Pancreas (tissue), 10 donors: ENCODE data around the gene RHOBTB3. TPM values are rescaled to one million over a fixed set of nuclear protein-coding genes. Genes with fewer than 3 reads are reported as not detected.
"Not testable (repeated sequence)": the region's sequence is repeated elsewhere in the genome, so short reads cannot be mapped to it uniquely, and the experiment has no call there.

Experiments used
- ATAC-seq, 4 donors: fragments of 200-7000 bp; cut with Tn5 transposase; one replicate each; pipeline versions ENCODE4 v1.8.0 to v1.9.1; 2020; ENCODE audit warnings: mild to moderate bottlenecking in 4 of 4, moderate library complexity in 4 of 4
- DNase-seq, 6 donors: peaks; one replicate each; pipeline ENCODE4 v3.0.0-alpha.2; 2020
- FAIRE-seq: peaks from 2 replicates; lab custom pipeline; 2012; peaks lifted over from hg19 to GRCh38; lab: Jason Lieb, UNC
- H3K27ac ChIP-seq, 4 donors: fragments of 200-600 bp; sonication (generic); 1 replicate in 3 of 4; 2 replicates in 1 of 4; pipeline versions ENCODE4 v1.5.0 to v1.8.0; 2020
- H3K27me3 ChIP-seq, 4 donors: fragments of 200-600 bp; one replicate each; pipeline ENCODE4 v1.8.0; 2021
- H3K36me3 ChIP-seq, 3 donors: fragments of 200-600 bp; sonication (generic) in 1 of 3; one replicate each; pipeline versions ENCODE4 v1.5.0 to v1.8.0; 2020 to 2021
- H3K4me1 ChIP-seq, 3 donors: fragments of 200-600 bp; one replicate each; pipeline ENCODE4 v1.8.0; 2021
- H3K4me3 ChIP-seq, 4 donors: fragments of 200-600 bp; sonication (generic) in 2 of 4; one replicate each; pipeline versions ENCODE4 v1.5.0 to v1.8.0; 2020 to 2021
- H3K9me3 ChIP-seq, 4 donors: fragments of 200-600 bp; one replicate each; pipeline ENCODE4 v1.8.0; 2021
- WGBS, 2 donors: extraction: QIAGEN DNeasy Blood & Tissue Kit; methylation state at CpG; one replicate each; pipeline ENCODE4 v1.1.7; 2013; 5-methylcytosine and 5-hydroxymethylcytosine counted together
- intact Hi-C, 3 donors: fragments of 100-400 bp; cut with DNase I; formaldehyde crosslinking; loops; one replicate each; pipeline versions ENCODE4 v1.11.1 to v1.14.2; 2022
- polyA plus RNA-seq, 2 donors: library from polyadenylated mRNA; stranded (reverse); fragments of 200-250 nt; gene quantifications; one replicate each; pipeline ENCODE4 v1.2.3, GENCODE V29; 2013
- total RNA-seq, 6 donors: library from RNA; stranded (reverse); fragmentation: NEBNext Ultra II Directional in 4 of 6; extraction: Animal tissue kit (Norgen Biotek cat#: 25700) in 4 of 6; gene quantifications; one replicate each; pipeline versions ENCODE4 v1.2.1 to v1.2.4, GENCODE V29; 2021 to 2023
- TF ChIP-seq, protein P1 (sequence below), 4 donors: fragments of 200-600 bp; sonication (generic) in 3 of 4; IDR thresholded peaks; one replicate each; pipeline versions ENCODE4 v1.5.0 to v1.8.0; 2021; ENCODE audit warnings: antibody characterized with exemption in 4 of 4
- donor health status: healthy with polysubstance abuse.
- donor health status: DM: no; HTN: no; CAD: no; lungs with moderate emphysema.
- donor health status: DM: no; HTN: no; CAD: no.
- donor health status: control.
- donor health status: control.
- donor health status: Bipolar disorder and iron deficiency.
- donor health status: DM: yes; HTN: yes; CAD: no.
- donor health status: DM: no; HTN: no; CAD: no.
- donor health status: DM: no; HTN: no; CAD: no.
- donor health status: DM: yes; HTN: yes; CAD: no.

The RHOBTB3 gene
- total and polyA plus RNA-seq, 8 donors = 32.5 to 190 (median 77.3) TPM

GRCh38 chr5:95808013-95808685 lies 77.0 kb downstream of the RHOBTB3 start:
- intact Hi-C loops = no loop called here
- 93% methylated on average over 7 of the region's 7 CpGs for WGBS, 2 donors
- no peaks in the 10 kb centered on the region for H3K9me3 ChIP-seq
- H3K27ac ChIP-seq = no peak overlapping the region
- no peaks in the 10 kb centered on the region for H3K27me3 ChIP-seq
- H3K4me3 ChIP-seq = no peak overlapping the region
- TF ChIP-seq, protein P1, sequence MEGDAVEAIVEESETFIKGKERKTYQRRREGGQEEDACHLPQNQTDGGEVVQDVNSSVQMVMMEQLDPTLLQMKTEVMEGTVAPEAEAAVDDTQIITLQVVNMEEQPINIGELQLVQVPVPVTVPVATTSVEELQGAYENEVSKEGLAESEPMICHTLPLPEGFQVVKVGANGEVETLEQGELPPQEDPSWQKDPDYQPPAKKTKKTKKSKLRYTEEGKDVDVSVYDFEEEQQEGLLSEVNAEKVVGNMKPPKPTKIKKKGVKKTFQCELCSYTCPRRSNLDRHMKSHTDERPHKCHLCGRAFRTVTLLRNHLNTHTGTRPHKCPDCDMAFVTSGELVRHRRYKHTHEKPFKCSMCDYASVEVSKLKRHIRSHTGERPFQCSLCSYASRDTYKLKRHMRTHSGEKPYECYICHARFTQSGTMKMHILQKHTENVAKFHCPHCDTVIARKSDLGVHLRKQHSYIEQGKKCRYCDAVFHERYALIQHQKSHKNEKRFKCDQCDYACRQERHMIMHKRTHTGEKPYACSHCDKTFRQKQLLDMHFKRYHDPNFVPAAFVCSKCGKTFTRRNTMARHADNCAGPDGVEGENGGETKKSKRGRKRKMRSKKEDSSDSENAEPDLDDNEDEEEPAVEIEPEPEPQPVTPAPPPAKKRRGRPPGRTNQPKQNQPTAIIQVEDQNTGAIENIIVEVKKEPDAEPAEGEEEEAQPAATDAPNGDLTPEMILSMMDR (IDR thresholded peaks at IDR 0.05) = no peak
- DNase-seq (no peak), FAIRE-seq (no peak), ATAC-seq (no peak)
- no peaks in the 10 kb centered on the region for H3K36me3 ChIP-seq
- peaks cover 13 to 25% (median 17%) of the 10 kb centered on the region in 3 donors for H3K4me1 ChIP-seq

- H3K4me1 ChIP-seq = peaks cover 6 to 19% (median 10%) of the 10 kb centered on the region in 3 donors
- FAIRE-seq (no peak), DNase-seq (peak in 1 of 6 donors; percentile 52), ATAC-seq (peak; percentile 30 to 83 (median 70))
- H3K27me3 ChIP-seq = no peaks in the 10 kb centered on the region
- H3K36me3 ChIP-seq = no peaks in the 10 kb centered on the region
- no peak overlapping the region for H3K4me3 ChIP-seq
- TF ChIP-seq, protein P1 (IDR thresholded peaks at IDR 0.05) = no peak
- H3K9me3 ChIP-seq = no peaks in the 10 kb centered on the region
- intact Hi-C loops = no loop called here
- H3K27ac ChIP-seq = peak overlapping the region in 1 of 4 donors; percentile 50
- WGBS, 2 donors = 58 to 66% methylated on average over 10 of the region's 10 CpGs
Measured at GRCh38 chr5:95808686-95809413, 77.7 kb downstream of the RHOBTB3 start.

- peak overlapping the region in 1 of 4 donors; percentile 50 for H3K27ac ChIP-seq
- H3K27me3 ChIP-seq = no peaks in the 10 kb centered on the region
- H3K4me3 ChIP-seq = no peak overlapping the region
- 12 to 27% methylated on average over 2 of the region's 2 CpGs for WGBS, 2 donors
- intact Hi-C loops = no loop called here
- no peaks in the 10 kb centered on the region for H3K9me3 ChIP-seq
- TF ChIP-seq, protein P1 (IDR thresholded peaks at IDR 0.05) = no peak
- ATAC-seq (peak; percentile 48 to 64 (median 57)), DNase-seq (no peak), FAIRE-seq (no peak)
- no peaks in the 10 kb centered on the region for H3K36me3 ChIP-seq
- peaks cover 0 to 19% (median 4%) of the 10 kb centered on the region in 3 donors for H3K4me1 ChIP-seq
Measured at GRCh38 chr5:95809414-95809960, 78.4 kb downstream of the RHOBTB3 start.

GRCh38 chr5:95810305-95811125 lies 79.4 kb downstream of the RHOBTB3 start:
- Histone ChIP-seq H3K36me3 (no peaks in the 10 kb centered on the region), H3K4me1 (peaks cover 0 to 19% (median 4%) of the 10 kb centered on the region in 3 donors), H3K27ac (peak overlapping the region in 1 of 4 donors; percentile 37), H3K9me3 (no peaks in the 10 kb centered on the region), H3K27me3 (no peaks in the 10 kb centered on the region), H3K4me3 (no peak overlapping the region)
- TF ChIP-seq, protein P1 (IDR thresholded peaks at IDR 0.05) = no peak
- DNase-seq (no peak), FAIRE-seq (no peak), ATAC-seq (peak in 2 of 4 donors; percentile 33 to 43)
- 43 to 48% methylated on average over 5 of the region's 5 CpGs for WGBS, 2 donors
- intact Hi-C loops = no loop called here

DNA sequence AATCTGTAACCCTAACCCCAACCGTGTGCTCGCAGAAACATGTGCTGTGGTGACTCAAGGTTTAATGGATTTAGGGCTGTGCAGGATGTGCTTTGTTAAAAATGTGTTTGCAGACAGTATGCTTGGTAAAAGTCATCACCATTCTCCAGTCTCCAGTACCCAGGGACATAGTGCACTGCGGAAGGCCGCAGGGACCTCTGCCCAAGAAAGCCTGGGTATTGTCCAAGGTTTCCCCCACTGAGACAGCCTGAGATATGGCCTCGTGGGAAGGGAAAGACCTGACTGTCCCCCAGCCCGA lies 79.9 kb downstream of the RHOBTB3 start:
- H3K36me3 ChIP-seq, H3K9me3 ChIP-seq, ATAC-seq, intact Hi-C loops, H3K27ac ChIP-seq, H3K27me3 ChIP-seq, DNase-seq, H3K4me3 ChIP-seq, FAIRE-seq: not testable (repeated sequence)
- H3K4me1 ChIP-seq = peaks cover 0 to 19% (median 4%) of the 10 kb centered on the region in 3 donors
- 72 to 75% methylated on average over 6 of the region's 6 CpGs for WGBS, 2 donors

- intact Hi-C loops, H3K27me3 ChIP-seq, H3K36me3 ChIP-seq, FAIRE-seq, DNase-seq, H3K4me3 ChIP-seq, H3K9me3 ChIP-seq, ATAC-seq, H3K27ac ChIP-seq: not testable (repeated sequence)
- H3K4me1 ChIP-seq = peaks cover 0 to 19% (median 4%) of the 10 kb centered on the region in 3 donors
- 88 to 90% methylated on average over 13 of the region's 13 CpGs for WGBS, 2 donors
Measured at GRCh38 chr5:95811461-95812073, 80.4 kb downstream of the RHOBTB3 start.
